Thymus (tissue), 11 donors: ENCODE data around the gene LRRC45. TPM values are rescaled to one million over a fixed set of nuclear protein-coding genes. Genes with fewer than 3 reads are reported as not detected.

Experiments
- DNase-seq, 9 donors: peaks; one replicate each; pipeline ENCODE4 v3.0.0-alpha.2; 2013; ENCODE audit warnings: low spot score in 9 of 9, low read depth in 6 of 9, missing footprints in 1 of 9
- H3K27ac ChIP-seq, 2 donors: one replicate each; pipeline ENCODE4 v1.5.1; 2013; ENCODE audit warnings: control low read depth in 1 of 2, low read depth in 1 of 2, low read length in 1 of 2, mild to moderate bottlenecking in 1 of 2, moderate library complexity in 1 of 2
- H3K27me3 ChIP-seq, 2 donors: one replicate each; pipeline ENCODE4 v1.5.1; 2013; ENCODE audit warnings: low read length in 1 of 2; ENCODE audit not compliant: control insufficient read depth in 2 of 2, insufficient read depth in 1 of 2
- H3K36me3 ChIP-seq, 2 donors: one replicate each; pipeline ENCODE4 v1.5.1; 2013; ENCODE audit warnings: low read length in 1 of 2, mild to moderate bottlenecking in 1 of 2, moderate library complexity in 1 of 2; ENCODE audit not compliant: control insufficient read depth in 2 of 2, insufficient read depth in 2 of 2
- H3K4me1 ChIP-seq, 2 donors: one replicate each; pipeline ENCODE4 v1.5.1; 2013; ENCODE audit warnings: low read length in 2 of 2; ENCODE audit not compliant: control insufficient read depth in 2 of 2, insufficient read depth in 2 of 2
- H3K4me3 ChIP-seq, 2 donors: one replicate each; pipeline ENCODE4 v1.5.1; 2013; ENCODE audit warnings: low read length in 2 of 2, control low read depth in 1 of 2, mild to moderate bottlenecking in 1 of 2
- H3K9me3 ChIP-seq, 2 donors: one replicate each; pipeline ENCODE4 v1.5.1; 2013; ENCODE audit warnings: low read length in 1 of 2, mild to moderate bottlenecking in 1 of 2; ENCODE audit not compliant: control insufficient read depth in 2 of 2, insufficient read depth in 1 of 2
- WGBS: extraction: QIAGEN DNeasy Blood & Tissue Kit; methylation state at CpG from one replicate; pipeline ENCODE4 v1.1.7; 2013; 5-methylcytosine and 5-hydroxymethylcytosine counted together
- polyA plus RNA-seq: library from polyadenylated mRNA; stranded (reverse); fragments of 200-250 nt; gene quantifications from one replicate; pipeline ENCODE4 v1.2.3, GENCODE V29; 2013
- total RNA-seq: library from RNA; stranded (reverse); fragments of 120-200 nt; gene quantifications from one replicate; pipeline ENCODE4 v1.2.4, GENCODE V29; 2013
- donor health status: healthy.

Gene LRRC45
- total and polyA plus RNA-seq, 2 donors: 15.2 to 20.7 TPM

GRCh38 chr17:82055965-82056728, 33.0 kb downstream of the LRRC45 start:
- 97% methylated on average over 28 of the region's 28 CpGs for WGBS
- Histone ChIP-seq H3K9me3 (no peaks in the 10 kb centered on the region), H3K27ac (no peak overlapping the region), H3K27me3 (no peaks in the 10 kb centered on the region), H3K36me3 (peaks cover 74 to 79% of the 10 kb centered on the region in 2 donors), H3K4me1 (peaks cover 11 to 14% of the 10 kb centered on the region in 2 donors), H3K4me3 (no peak overlapping the region)
- no peak for DNase-seq

GRCh38 chr17:82056729-82057621, 33.9 kb downstream of the LRRC45 start:
- peaks cover 81 to 86% of the 10 kb centered on the region in 2 donors for H3K36me3 ChIP-seq
- DNase-seq: no peak
- no peak overlapping the region for H3K27ac ChIP-seq
- H3K9me3 ChIP-seq: no peaks in the 10 kb centered on the region
- no peaks in the 10 kb centered on the region for H3K27me3 ChIP-seq
- WGBS: 96% methylated on average over 29 of the region's 29 CpGs
- peaks cover 10 to 14% of the 10 kb centered on the region in 2 donors for H3K4me1 ChIP-seq
- no peak overlapping the region for H3K4me3 ChIP-seq

- Histone ChIP-seq H3K27me3 (no peaks in the 10 kb centered on the region), H3K4me1 (peaks cover 0 to 2% of the 10 kb centered on the region in 2 donors), H3K9me3 (no peaks in the 10 kb centered on the region), H3K4me3 (no peak overlapping the region), H3K36me3 (peaks cover 94 to 99% of the 10 kb centered on the region in 2 donors), H3K27ac (no peak overlapping the region)
- DNase-seq: no peak
- WGBS: 94% methylated on average over 17 of the region's 17 CpGs
Measured at GRCh38 chr17:82058230-82058854, 35.2 kb downstream of the LRRC45 start.

- no peaks in the 10 kb centered on the region for H3K27me3 ChIP-seq
- H3K27ac ChIP-seq: no peak overlapping the region
- no peak for DNase-seq
- 98% methylated on average over 10 of the region's 10 CpGs for WGBS
- no peaks in the 10 kb centered on the region for H3K9me3 ChIP-seq
- peaks cover 94% of the 10 kb centered on the region in 2 donors for H3K36me3 ChIP-seq
- H3K4me1 ChIP-seq: no peaks in the 10 kb centered on the region
- H3K4me3 ChIP-seq: no peak overlapping the region
Measured at GRCh38 chr17:82058855-82059249, 35.7 kb downstream of the LRRC45 start.

GRCh38 chr17:82059272-82060000, 36.3 kb downstream of the LRRC45 start:
- Histone ChIP-seq H3K9me3 (no peaks in the 10 kb centered on the region), H3K27me3 (no peaks in the 10 kb centered on the region), H3K27ac (no peak overlapping the region), H3K4me3 (no peak overlapping the region), H3K4me1 (peaks cover 2 to 3% of the 10 kb centered on the region in 2 donors), H3K36me3 (peaks cover 88 to 95% of the 10 kb centered on the region in 2 donors)
- no peak for DNase-seq
- 96% methylated on average over 19 of the region's 19 CpGs for WGBS

GRCh38 chr17:82060001-82060380, 36.9 kb downstream of the LRRC45 start:
- 97% methylated on average over 16 of the region's 16 CpGs for WGBS
- Histone ChIP-seq H3K27me3 (no peaks in the 10 kb centered on the region), H3K27ac (no peak overlapping the region), H3K4me3 (no peak overlapping the region), H3K4me1 (peaks cover 7 to 9% of the 10 kb centered on the region in 2 donors), H3K36me3 (peaks cover 83 to 89% of the 10 kb centered on the region in 2 donors), H3K9me3 (no peaks in the 10 kb centered on the region)
- DNase-seq: no peak

- no peak for DNase-seq
- Histone ChIP-seq H3K36me3 (peaks cover 77 to 83% of the 10 kb centered on the region in 2 donors), H3K4me3 (no peak overlapping the region), H3K27ac (no peak overlapping the region), H3K27me3 (no peaks in the 10 kb centered on the region), H3K9me3 (no peaks in the 10 kb centered on the region), H3K4me1 (peaks cover 9% of the 10 kb centered on the region in 2 donors)
- WGBS: 92% methylated on average over 14 of the region's 14 CpGs
Measured at GRCh38 chr17:82060614-82061013, 37.5 kb downstream of the LRRC45 start.

GRCh38 chr17:82061047-82061925, 38.2 kb downstream of the LRRC45 start:
- Histone ChIP-seq H3K9me3 (peaks cover 0 to 4% of the 10 kb centered on the region in 2 donors), H3K4me1 (peaks cover 14% of the 10 kb centered on the region in 2 donors), H3K27me3 (no peaks in the 10 kb centered on the region), H3K4me3 (no peak overlapping the region), H3K36me3 (peaks cover 70 to 76% of the 10 kb centered on the region in 2 donors), H3K27ac (no peak overlapping the region)
- WGBS: 98% methylated on average over 34 of the region's 34 CpGs
- DNase-seq: no peak
